ENCODE data around the gene SMC4.

Gene SMC4

DNA sequence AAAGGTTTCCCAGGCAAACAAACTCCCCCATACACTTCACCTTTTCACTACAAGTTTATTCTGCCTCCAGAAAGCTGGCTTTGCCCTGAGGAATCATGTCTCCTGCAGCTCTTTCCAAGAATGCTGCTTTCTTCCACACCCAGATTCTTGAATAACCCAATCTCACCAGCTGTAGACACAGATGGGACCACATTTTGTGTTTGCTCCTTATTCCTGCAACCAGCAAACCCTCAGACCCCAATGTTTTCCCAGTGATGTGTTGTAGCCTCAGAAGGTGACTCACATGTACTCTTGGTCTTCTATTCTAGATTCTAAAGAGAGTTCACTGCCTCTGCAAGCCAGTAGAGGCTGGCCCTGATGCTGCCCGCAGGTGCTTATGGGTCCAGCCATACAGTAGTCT lies 73.8 kb downstream of the SMC4 start:
- TF ChIP-seq, protein P1, sequence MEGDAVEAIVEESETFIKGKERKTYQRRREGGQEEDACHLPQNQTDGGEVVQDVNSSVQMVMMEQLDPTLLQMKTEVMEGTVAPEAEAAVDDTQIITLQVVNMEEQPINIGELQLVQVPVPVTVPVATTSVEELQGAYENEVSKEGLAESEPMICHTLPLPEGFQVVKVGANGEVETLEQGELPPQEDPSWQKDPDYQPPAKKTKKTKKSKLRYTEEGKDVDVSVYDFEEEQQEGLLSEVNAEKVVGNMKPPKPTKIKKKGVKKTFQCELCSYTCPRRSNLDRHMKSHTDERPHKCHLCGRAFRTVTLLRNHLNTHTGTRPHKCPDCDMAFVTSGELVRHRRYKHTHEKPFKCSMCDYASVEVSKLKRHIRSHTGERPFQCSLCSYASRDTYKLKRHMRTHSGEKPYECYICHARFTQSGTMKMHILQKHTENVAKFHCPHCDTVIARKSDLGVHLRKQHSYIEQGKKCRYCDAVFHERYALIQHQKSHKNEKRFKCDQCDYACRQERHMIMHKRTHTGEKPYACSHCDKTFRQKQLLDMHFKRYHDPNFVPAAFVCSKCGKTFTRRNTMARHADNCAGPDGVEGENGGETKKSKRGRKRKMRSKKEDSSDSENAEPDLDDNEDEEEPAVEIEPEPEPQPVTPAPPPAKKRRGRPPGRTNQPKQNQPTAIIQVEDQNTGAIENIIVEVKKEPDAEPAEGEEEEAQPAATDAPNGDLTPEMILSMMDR (IDR thresholded peaks at IDR 0.05; ENCODE audit: insufficient read depth, low read depth, low read length, missing control alignments) = no peak
- no peak for DNase-seq (ENCODE audit: low read depth)
- no peak overlapping the region for H3K4me3 ChIP-seq (ENCODE audit: low read depth, low read length)

DNA sequence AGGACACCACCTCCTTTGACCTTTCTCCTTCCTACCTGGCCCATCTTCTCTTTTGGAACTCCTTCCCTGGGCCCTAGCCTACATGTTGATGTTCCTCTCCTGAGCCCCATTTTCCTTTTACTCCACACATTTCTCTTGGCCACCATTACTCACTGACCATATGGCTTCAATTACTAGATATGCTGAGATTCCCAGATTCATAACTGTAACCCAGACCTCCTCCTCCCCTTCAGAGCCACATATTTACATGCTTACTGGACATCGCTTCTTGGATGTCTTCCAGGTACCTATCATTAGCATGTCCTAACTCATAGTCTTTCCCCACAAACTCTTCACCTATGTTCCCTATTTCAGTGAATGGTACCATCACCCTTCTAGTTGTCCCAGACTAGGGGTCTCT lies 74.5 kb downstream of the SMC4 start:
- H3K4me3 ChIP-seq (ENCODE audit: low read depth, low read length) = no peak overlapping the region
- TF ChIP-seq, protein P1 (IDR thresholded peaks at IDR 0.05; ENCODE audit: insufficient read depth, low read depth, low read length, missing control alignments) = no peak
- DNase-seq (ENCODE audit: low read depth) = no peak

DNA sequence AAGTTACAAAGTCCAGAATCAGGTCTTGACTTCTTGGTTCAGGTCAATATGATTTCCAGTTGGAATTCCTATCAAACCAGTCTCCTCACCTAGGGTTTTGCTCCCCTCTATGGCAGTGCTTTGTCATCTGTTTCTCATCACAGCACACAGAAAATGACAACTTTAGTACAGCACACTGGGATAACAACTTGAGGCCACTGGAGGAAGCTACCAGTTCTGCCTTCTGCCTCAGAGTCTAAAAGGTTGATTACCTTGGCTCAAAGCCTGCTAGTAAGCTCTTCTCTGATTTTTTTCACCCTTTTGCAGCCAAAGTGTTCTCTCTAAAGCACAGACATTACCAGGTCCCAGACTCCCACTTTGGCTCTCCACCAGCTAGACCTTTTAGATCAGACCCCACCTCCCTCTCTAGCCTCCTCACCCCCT lies 75.0 kb downstream of the SMC4 start:
- no peak overlapping the region for H3K4me3 ChIP-seq (ENCODE audit: low read depth, low read length)
- no peak for DNase-seq (ENCODE audit: low read depth)
- TF ChIP-seq, protein P1 (IDR thresholded peaks at IDR 0.05; ENCODE audit: insufficient read depth, low read depth, low read length, missing control alignments) = no peak

DNA sequence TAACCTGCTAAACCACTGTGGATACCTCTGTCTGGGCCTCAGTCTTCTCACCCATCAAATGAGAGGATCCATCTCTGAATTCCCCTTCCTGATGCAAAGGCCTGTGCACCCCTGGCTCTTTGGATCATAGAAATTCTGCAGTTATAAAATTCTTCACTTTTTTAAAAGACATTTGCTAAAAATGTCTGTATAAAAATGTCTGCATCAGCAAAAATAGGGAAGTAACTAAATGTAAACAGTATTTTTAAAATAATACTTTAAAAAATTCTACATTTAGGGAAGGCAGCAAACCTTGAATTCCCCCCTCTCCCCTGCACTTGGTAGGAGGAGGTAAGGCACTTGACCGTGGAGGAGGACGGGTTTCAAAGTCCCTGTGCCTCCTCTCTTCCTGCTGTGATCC lies 75.7 kb downstream of the SMC4 start:
- TF ChIP-seq, protein P1 (IDR thresholded peaks at IDR 0.05; ENCODE audit: insufficient read depth, low read depth, low read length, missing control alignments) = no peak
- DNase-seq (ENCODE audit: low read depth) = no peak
- no peak overlapping the region for H3K4me3 ChIP-seq (ENCODE audit: low read depth, low read length)

DNA sequence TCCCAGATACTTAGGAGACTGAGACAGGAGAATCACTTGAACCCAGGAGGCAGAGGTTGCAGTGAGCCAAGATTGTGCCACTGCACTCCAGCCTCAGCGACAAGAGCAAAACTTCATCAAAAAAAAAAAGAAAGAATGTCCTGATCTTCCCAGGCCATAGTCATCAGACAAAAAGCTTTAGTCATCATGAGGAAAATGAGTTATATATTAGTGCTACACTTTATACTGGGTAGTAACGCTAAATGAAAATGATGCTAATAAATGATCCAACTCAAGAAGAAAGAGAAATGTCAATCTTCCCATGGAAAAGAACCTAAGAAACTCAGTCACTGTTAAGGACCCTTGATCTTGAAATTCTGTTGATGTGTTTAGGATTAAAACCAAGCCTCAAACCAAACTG lies 76.4 kb downstream of the SMC4 start:
- DNase-seq (ENCODE audit: low read depth) = no peak
- H3K4me3 ChIP-seq (ENCODE audit: low read depth, low read length) = no peak overlapping the region
- TF ChIP-seq, protein P1 (IDR thresholded peaks at IDR 0.05; ENCODE audit: insufficient read depth, low read depth, low read length, missing control alignments) = no peak

DNA sequence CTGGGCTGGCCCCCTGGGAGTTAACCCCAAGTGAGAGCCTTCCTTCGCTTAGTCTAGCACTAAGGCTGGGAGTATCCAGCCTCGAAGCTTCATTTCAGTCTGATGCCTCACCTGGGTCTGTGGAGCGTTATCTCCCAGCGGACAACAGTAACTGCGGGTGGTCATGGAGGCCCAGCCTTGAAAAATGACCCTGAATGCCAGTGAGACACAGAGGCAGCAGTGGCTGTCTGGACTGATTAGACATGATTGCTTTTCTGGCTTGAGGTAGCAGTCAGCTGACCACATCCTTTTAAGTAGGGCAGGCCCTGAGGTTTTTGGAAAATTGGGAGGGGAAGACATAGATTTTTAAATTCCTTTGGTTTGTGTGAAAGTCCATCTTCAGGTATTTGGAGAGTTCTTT lies 78.3 kb downstream of the SMC4 start:
- no peak overlapping the region for H3K4me3 ChIP-seq (ENCODE audit: low read depth, low read length)
- DNase-seq (ENCODE audit: low read depth) = no peak
- TF ChIP-seq, protein P1 (IDR thresholded peaks at IDR 0.05; ENCODE audit: insufficient read depth, low read depth, low read length, missing control alignments) = no peak

DNA sequence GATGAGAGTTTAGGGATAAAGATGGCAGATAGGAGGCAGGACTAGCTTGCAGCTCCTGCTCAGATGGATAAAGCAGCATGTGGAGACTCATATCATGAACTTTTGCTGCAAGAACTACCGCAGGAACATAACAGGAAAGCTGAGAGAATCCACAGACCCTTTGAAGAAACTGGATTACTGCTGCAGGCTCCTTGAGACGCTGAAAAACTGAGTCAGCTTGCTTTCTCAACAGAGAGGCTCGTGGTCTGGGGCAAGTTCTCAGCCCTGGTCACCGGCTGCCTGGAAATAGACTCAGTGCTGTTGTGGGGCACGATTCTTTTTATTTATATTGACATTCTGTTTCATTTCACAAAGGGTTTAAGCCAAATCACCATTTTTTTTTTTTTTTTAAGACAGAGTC lies 78.9 kb downstream of the SMC4 start:
- no peak overlapping the region for H3K4me3 ChIP-seq (ENCODE audit: low read depth, low read length)
- no peak for DNase-seq (ENCODE audit: low read depth)
- TF ChIP-seq, protein P1 (IDR thresholded peaks at IDR 0.05; ENCODE audit: insufficient read depth, low read depth, low read length, missing control alignments) = no peak

Data from GM12865 (cell line).